DND-41 (cell line): ENCODE results near the gene CFAP73.

Experiments
- CTCF ChIP-seq: IDR thresholded peaks from 2 replicates; pipeline ENCODE4 v1.5.1; 2012; ENCODE audit warnings: borderline replicate concordance, low read length, moderate library complexity, mild to moderate bottlenecking; ENCODE audit not compliant: poor library complexity, severe bottlenecking; ENCODE audit errors: extremely low read depth
- EZH2 ChIP-seq: IDR thresholded peaks from 3 replicates; pipeline ENCODE4 v1.6.1; 2012; ENCODE audit warnings: borderline replicate concordance, low read depth, mild to moderate bottlenecking, moderate library complexity, low read length, inconsistent platforms; ENCODE audit not compliant: severe bottlenecking

DNA sequence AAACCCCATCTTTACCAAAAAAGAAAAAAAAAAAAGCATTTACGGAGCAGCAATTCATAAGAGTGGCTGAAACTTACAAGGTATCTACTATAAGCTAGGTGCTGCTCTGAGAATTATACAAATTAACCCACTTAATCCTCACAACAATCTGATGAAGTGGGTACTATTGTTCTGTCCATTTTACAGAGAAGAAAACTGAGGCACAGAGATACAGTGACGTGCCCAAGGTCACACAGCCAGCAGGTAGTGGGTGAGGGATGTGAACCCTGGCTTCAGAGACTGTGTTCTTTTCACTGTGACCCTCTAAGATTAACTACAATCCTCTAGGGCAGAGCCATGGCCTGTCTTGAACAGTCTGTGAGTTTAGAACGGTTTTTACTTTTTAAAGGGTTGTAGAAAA lies 32.5 kb downstream of the CFAP73 start:
- TF ChIP-seq CTCF (no peak), EZH2 (no peak)
